ENCODE results near the gene NETO2. TPM values are rescaled to one million over a fixed set of nuclear protein-coding genes. Genes with fewer than 3 reads are reported as not detected.
A peak's percentile ranks its signal among the peaks of the same experiment; 100 is the strongest.

The NETO2 gene
- total RNA-seq, 1 donor from 2014 or later = 50.3 TPM

- Mint-ChIP-seq H3K4me3 (no peak overlapping the region), H3K36me3 (no peaks in the 10 kb centered on the region), H3K27ac (no peak overlapping the region), H3K4me1 (ENCODE audit: unreplicated experiment) (peaks cover 10% of the 10 kb centered on the region), H3K27me3 (no peaks in the 10 kb centered on the region), H3K9me3 (peaks cover 6% of the 10 kb centered on the region)
- no peak for TF ChIP-seq CTCF (conservative IDR thresholded peaks at IDR 0.05)
- peak; percentile 53 for DNase-seq (ENCODE audit: extremely low spot score, unreplicated experiment)
Measured at GRCh38 chr16:47065766-47066688, 77.7 kb downstream of the NETO2 start.

GRCh38 chr16:47064775-47065174 lies 79.0 kb downstream of the NETO2 start:
- Mint-ChIP-seq H3K9me3 (peaks cover 6% of the 10 kb centered on the region), H3K36me3 (no peaks in the 10 kb centered on the region), H3K4me1 (ENCODE audit: unreplicated experiment) (peaks cover 10% of the 10 kb centered on the region), H3K27ac (no peak overlapping the region), H3K27me3 (no peaks in the 10 kb centered on the region), H3K4me3 (no peak overlapping the region)
- TF ChIP-seq CTCF (conservative IDR thresholded peaks at IDR 0.05) = no peak
- no peak for DNase-seq (ENCODE audit: extremely low spot score, unreplicated experiment)

GRCh38 chr16:47063011-47063724 lies 80.6 kb downstream of the NETO2 start:
- no peak overlapping the region for H3K27ac Mint-ChIP-seq
- H3K36me3 Mint-ChIP-seq = no peaks in the 10 kb centered on the region
- H3K27me3 Mint-ChIP-seq = no peaks in the 10 kb centered on the region
- no peak for DNase-seq (ENCODE audit: extremely low spot score, unreplicated experiment)
- no peak for TF ChIP-seq CTCF (conservative IDR thresholded peaks at IDR 0.05)
- peaks cover 6% of the 10 kb centered on the region for H3K9me3 Mint-ChIP-seq
- peaks cover 10% of the 10 kb centered on the region for H3K4me1 Mint-ChIP-seq (ENCODE audit: unreplicated experiment)
- H3K4me3 Mint-ChIP-seq = no peak overlapping the region

- Mint-ChIP-seq H3K4me1 (ENCODE audit: unreplicated experiment) (peaks cover 8% of the 10 kb centered on the region), H3K9me3 (peaks cover 6% of the 10 kb centered on the region), H3K36me3 (no peaks in the 10 kb centered on the region), H3K27ac (no peak overlapping the region), H3K4me3 (no peak overlapping the region), H3K27me3 (no peaks in the 10 kb centered on the region)
- DNase-seq (ENCODE audit: extremely low spot score, unreplicated experiment) = no peak
- TF ChIP-seq CTCF (conservative IDR thresholded peaks at IDR 0.05) = no peak
Measured at GRCh38 chr16:47061204-47061603, 82.5 kb downstream of the NETO2 start.

- Mint-ChIP-seq H3K9me3 (peaks cover 6% of the 10 kb centered on the region), H3K4me3 (no peak overlapping the region), H3K27ac (no peak overlapping the region), H3K36me3 (no peaks in the 10 kb centered on the region), H3K27me3 (no peaks in the 10 kb centered on the region), H3K4me1 (ENCODE audit: unreplicated experiment) (peaks cover 2% of the 10 kb centered on the region)
- DNase-seq (ENCODE audit: extremely low spot score, unreplicated experiment) = no peak
- no peak for TF ChIP-seq CTCF (conservative IDR thresholded peaks at IDR 0.05)
Measured at GRCh38 chr16:47060596-47060995, 83.1 kb downstream of the NETO2 start.
